ENCODE measurements around the gene TIMP3.

TIMP3 gene

GRCh38 chr22:32809786-32810554, 8.5 kb downstream of the TIMP3 start:
- no peak for DNase-seq

GRCh38 chr22:32810555-32811133, 9.1 kb downstream of the TIMP3 start:
- DNase-seq, result no peak

DNA sequence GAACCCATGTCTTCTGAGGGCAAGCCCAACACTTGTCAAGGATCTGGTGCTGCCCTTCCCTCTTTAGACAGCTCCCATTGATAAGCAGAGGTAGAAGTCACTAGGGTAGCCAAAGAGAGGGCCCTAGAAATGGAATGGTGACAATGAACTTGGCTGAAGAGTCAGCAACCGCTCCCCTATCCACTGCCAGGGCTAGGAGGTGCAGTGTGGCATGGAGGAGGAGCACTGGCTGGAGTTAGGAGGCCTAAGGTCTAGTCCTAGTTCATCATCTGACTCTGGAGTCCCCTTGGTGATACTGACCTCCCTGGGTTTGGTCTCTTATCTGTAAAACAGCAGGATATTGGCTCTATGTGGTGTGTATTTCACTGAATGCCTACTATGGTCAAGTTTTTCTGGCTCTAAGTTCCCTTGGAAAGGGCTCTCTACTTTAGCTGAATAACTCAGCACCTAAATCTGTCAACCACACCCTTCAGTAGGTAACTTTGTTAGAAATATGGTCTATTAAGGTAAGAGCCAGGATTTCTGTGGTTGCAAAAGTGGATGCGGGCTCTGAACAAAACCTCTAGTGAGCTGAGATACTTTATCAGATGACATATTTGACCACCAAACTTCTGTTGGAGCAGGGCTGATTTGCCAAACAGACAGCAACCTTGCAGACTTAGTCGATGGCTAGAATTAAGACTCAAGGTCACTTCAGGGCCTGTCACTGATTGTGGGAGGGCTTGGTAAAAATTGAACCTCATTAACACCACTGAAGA, 10.5 kb downstream of the TIMP3 start:
- no peak for DNase-seq

DNA sequence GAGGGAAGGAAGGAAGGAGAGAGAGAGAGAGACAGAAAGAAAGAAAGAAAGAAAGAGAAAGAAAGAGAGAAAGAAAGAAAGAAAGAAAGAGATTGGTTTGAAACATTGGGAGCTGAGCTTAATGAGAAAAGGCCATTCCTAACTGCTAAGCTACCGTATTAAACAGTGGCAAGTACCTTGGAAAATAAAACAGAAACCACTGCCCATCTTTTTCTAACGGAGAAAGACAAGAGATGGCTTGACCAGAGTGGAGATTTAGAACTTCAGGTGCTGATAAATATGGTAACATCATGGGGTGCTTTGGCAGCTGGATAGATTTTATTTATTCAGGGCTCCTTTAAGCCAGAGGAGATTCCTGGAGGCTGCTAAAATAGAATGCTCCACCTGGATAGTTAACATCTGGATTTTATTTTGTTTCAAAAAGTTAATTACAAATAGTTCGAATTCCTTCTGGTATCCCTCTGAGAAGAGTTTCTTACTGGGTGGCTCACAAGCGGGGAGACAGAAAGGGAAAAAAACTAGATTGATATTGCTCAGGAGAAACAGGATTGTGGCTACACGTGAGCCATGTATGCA, 12.9 kb downstream of the TIMP3 start:
- no peak for DNase-seq

- no peak for DNase-seq
Measured at GRCh38 chr22:32815059-32815458, 13.6 kb downstream of the TIMP3 start.

GRCh38 chr22:32815943-32816342, 14.4 kb downstream of the TIMP3 start:
- DNase-seq, result no peak

DNA sequence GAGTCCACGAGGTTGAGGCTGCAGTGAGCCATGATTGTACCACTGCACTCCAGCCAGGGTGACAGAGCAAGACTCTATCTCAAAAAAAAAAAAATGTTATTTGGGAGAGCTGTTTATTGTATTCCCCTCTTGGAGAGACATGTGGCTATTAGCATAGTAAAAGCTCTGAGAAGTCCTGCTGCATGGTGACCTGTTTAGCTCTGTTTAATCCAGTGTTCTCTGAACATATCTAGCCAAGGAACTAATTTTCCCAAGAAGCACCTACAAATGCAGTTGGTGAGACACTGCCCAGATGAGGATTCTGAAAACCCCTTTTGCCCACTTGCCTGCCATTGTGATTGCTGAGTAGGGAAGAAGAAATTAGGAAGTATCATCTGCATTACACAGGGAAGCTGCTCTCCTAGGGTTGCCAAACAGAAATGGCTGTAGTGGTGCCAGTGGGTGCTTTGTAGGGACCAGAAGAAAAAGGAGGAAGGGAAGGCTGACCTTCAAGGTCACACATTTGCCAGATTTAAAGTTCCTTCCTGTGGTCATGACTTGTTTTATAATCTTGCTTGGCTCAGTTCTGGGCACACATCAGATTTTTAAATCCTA, 15.7 kb downstream of the TIMP3 start:
- no peak for DNase-seq

GRCh38 chr22:32818446-32819115, 17.1 kb downstream of the TIMP3 start:
- DNase-seq, result no peak

GRCh38 chr22:32819120-32819519, 17.6 kb downstream of the TIMP3 start:
- no peak for DNase-seq

- DNase-seq, result peak; percentile 31
Measured at GRCh38 chr22:32820131-32821119, 18.9 kb downstream of the TIMP3 start.

- no peak for DNase-seq
Measured at GRCh38 chr22:32822179-32822877, 20.8 kb downstream of the TIMP3 start.

- peak; percentile 39 for DNase-seq
Measured at GRCh38 chr22:32823024-32823730, 21.7 kb downstream of the TIMP3 start.

DNA sequence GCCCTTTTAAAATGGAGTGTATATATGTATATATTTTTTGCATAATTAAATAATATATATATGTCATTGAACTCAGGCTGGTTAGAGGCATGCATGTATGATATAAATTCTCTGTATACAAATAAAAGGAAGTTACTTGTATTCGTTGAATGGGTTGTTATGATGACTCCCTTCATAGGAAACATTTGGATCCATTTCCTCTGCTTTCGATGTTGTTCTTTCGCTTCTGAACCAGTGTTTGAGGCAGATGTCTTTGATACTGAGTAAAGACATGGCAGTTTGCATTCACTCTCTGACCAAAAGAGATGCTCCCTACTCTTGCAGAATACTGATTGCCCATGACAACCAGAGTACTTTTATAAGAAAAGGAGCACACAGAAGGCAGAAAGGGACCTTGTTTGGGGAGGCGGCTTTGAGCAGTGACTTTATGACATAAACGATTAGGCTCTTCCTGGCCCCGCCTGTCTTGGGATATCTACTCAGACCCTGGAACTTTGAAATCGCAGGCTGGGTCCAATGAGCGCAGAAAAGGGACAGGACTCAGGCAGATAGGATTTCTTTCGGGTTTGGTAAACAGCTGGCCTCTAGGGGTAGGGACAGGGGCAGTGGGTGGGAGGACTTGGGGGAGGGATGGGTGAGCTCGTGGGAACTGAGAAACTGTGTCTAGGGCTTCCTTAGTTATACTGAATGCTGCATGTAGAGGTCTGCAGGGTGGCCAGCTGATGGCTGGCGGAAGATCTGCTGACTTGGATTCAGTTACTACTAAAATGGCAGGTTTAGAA, 23.2 kb downstream of the TIMP3 start:
- no peak for DNase-seq

DNA sequence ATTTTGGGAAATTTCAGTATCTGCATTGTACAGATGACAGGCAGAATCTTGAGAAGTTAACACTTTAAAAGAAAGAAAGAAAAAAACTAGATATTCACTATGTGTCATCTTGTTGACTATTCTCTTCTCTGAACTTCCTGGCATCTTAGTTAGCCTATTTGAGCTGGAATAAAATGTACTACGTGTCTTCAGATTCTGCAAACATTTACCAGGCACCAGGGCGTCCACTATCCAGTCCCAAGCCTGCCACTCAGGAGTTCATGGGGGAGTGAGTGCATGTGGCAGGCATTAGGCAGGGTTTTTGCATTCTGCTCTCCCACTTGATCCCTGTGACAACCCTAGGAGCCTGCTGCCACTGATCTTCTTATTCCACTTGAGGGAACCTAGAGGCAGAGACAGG, 25.0 kb downstream of the TIMP3 start:
- no peak for DNase-seq

- DNase-seq, result no peak
Measured at GRCh38 chr22:32827049-32827602, 25.6 kb downstream of the TIMP3 start.

GRCh38 chr22:32828150-32828549, 26.6 kb downstream of the TIMP3 start:
- DNase-seq, result no peak

DNA sequence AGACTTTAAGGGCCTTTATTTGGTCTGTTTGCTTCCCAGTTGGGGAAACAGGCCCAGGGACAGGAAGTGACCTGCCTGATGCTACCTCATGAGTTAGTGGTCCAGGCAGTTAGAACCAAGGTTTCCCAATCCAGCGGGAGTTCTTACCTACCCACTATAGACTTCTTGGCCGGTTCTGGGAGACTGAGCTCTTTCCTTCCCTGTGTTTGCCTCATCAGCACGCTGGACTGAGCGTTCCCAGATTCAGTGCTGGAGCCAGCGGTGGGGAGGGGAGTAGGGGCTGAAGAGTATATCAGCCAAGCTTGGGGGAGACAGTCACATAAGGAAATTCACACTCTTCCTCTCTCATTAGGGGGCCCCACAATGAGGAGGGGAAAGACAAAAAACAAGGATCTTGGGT, 27.1 kb downstream of the TIMP3 start:
- no peak for DNase-seq

- no peak for DNase-seq
Measured at GRCh38 chr22:32829451-32829851, 27.9 kb downstream of the TIMP3 start.

DNA sequence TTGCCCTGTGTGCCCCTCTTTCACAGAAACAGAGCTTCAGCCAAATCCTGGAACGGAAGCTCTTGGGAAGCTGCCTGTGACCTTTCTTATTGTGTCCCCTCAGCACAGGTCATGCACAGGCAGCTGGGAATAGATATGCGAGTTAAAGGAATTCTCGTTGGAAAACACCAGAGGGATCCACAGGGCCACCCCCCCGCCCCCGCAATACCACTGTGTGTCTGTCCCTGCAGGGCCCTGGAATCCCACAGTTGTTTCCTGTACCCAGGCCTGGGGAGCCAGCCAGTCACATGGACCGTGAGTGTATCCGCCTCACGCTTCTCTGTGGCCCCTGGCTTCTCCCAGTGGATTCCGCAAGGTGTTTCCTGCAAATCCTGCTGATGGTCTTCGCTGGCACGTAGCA, 29.0 kb downstream of the TIMP3 start:
- no peak for DNase-seq

Data from fibroblast of skin of right biceps (primary cell).